Gastroesophageal sphincter (tissue), 3 donors: Measurements from ENCODE around the gene ADAM19.

ENCODE experiments used
- POLR2A ChIP-seq, 2 donors: fragments of 450-650 bp; IDR thresholded peaks; one replicate each; pipeline ENCODE4 v1.6.1; 2017; ENCODE audit warnings: antibody characterized with exemption in 2 of 2, mild to moderate bottlenecking in 2 of 2, moderate library complexity in 1 of 2
- POLR2AphosphoS5 ChIP-seq: sonication (generic); formaldehyde crosslinking; IDR thresholded peaks from one replicate; pipeline ENCODE4 v1.6.1; 2017; ENCODE audit warnings: antibody characterized with exemption
- TF ChIP-seq, protein P1 (sequence below), 4 experiments: fragments of 200-600 bp in 2 of 4; fragments of 450-650 bp in 2 of 4; sonication (generic) in 1 of 4; IDR thresholded peaks; one replicate each; pipeline ENCODE4 v1.5.1; 2017 to 2019; ENCODE audit warnings: antibody characterized with exemption in 4 of 4, mild to moderate bottlenecking in 2 of 4, moderate library complexity in 2 of 4

- TF ChIP-seq POLR2AphosphoS5 (peak; percentile 11), POLR2A (IDR thresholded peaks at IDR 0.05) (no peak)
- TF ChIP-seq, protein P1, sequence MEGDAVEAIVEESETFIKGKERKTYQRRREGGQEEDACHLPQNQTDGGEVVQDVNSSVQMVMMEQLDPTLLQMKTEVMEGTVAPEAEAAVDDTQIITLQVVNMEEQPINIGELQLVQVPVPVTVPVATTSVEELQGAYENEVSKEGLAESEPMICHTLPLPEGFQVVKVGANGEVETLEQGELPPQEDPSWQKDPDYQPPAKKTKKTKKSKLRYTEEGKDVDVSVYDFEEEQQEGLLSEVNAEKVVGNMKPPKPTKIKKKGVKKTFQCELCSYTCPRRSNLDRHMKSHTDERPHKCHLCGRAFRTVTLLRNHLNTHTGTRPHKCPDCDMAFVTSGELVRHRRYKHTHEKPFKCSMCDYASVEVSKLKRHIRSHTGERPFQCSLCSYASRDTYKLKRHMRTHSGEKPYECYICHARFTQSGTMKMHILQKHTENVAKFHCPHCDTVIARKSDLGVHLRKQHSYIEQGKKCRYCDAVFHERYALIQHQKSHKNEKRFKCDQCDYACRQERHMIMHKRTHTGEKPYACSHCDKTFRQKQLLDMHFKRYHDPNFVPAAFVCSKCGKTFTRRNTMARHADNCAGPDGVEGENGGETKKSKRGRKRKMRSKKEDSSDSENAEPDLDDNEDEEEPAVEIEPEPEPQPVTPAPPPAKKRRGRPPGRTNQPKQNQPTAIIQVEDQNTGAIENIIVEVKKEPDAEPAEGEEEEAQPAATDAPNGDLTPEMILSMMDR (IDR thresholded peaks at IDR 0.05): no peak
These were observed 21.2 kb downstream of the ADAM19 start for GRCh38 chr5:157554179-157555036.
